COLO668 (cell line): ENCODE measurements around the gene RUVBL2.
"Not testable (repeated sequence)": the region's sequence is repeated elsewhere in the genome, so short reads cannot be mapped to it uniquely, and the experiment has no call there.

Experiments used
- DNase-seq: peaks from one replicate; lab custom pipeline; 2025; ENCODE audit not compliant: unreplicated experiment; lab: John Stamatoyannopoulos, UW

Gene RUVBL2

DNA sequence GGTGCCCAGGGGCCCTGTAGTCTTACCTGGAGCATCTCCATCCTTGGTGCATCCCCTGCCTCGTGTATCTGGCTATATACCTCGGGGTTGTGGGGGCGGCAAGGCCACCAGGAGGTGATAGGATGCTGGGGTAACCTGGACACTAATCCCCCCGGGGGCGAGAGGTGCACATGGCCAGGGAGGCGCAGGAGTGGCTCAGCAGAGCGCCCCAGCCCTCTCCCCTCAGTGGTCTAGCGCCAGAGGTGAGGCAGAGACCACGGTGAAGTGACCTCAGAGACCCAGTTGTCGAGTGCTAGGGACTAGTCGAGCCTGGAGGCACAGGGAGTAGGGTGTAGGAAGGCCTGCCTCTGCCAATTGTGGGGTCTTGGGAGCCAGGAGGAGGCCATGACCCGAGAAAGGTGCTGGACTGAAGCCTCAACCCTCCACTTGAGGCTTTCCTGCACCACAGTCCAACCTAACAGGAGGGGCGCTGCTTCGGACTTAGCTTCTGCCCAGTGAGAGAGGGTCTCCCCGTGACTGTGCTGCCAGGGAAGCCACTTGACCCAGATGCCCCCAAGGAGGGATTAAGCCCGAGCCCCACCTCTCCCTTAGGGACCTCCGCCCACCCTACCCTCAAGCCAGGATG is 23.5 kb downstream of the RUVBL2 start, which contains the start of gene LHB:
Gene LHB (minus strand): TSS at position 51 of the 625 bp plus-strand sequence. CDS start 10 bp downstream, at position 41.
- no peak for DNase-seq

DNA sequence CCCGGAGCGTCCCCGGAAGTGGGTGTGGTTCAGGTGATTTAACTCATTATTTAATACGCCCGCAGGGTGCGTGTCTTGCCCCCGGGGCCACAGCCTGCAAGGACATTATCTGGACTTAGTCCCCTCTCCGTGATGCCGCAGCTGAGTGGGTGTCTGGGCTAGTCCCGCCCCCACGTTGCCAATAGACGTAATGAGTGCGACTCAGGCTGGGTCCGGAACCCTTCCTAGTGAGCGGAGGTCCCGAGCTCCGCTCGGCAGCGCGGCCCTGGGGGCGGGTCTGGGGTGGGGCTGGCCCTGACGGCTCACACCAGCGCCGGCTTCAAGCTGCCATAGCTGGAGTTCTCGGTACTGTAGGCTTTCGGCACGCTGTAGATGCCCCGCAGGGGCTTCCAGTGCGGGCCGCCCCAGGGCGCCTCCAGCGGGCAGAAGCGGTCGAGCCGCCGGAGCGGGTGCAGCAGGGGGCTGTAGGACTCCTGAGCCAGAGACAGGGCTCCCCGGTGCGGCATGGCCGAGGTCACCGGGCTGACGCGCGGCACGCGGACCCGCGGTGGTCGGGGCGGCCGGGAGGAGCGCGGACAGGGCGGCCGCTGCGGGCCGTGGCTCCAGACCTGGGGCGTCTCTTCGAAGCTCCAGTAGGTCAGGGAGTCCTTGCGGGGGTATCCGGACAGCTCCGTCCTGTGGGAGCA is 24.1 kb downstream of the RUVBL2 start:
- DNase-seq = peak; percentile 60

DNA sequence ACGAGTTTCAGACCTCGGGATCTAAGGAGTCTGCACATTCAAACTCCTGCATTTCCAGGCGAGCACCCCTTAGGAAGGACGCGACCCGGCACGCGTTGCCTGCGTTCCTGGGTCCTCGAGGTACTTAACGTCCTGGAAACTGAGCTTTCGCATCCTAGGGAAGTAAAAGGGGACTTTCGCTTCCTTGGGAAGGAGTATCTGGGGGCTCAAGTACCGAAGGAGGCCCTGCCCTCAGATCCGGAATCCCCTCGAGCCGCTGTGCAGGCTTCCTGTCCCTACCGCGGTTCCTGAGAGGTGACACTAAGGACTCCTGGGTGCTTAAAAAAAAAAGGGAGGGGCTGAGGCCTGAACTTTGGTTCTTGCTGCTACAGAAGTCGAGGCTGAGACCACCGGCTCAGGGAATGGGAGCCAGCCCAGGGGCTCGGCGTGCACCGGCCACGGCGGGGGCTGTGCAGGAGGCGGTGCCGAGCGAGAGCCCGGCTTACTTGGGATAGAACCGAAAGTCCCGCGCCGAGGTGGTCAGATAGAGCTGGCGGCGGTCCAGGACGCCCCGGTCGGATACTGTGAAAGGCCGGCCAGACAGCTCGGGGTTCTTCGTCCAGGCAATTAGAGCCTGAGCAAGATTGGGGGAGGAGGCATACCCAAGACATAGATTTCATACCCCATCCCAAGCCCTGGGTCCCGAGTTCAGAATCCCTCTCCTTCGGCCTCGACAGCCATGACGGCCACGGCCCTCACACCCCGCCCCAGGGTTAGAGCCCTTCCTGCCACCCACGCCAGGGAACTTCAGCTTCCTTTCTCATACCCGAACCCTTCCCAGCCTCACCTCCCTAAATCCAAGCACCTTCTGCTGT is 24.9 kb downstream of the RUVBL2 start:
- peak; percentile 11 for DNase-seq

DNA sequence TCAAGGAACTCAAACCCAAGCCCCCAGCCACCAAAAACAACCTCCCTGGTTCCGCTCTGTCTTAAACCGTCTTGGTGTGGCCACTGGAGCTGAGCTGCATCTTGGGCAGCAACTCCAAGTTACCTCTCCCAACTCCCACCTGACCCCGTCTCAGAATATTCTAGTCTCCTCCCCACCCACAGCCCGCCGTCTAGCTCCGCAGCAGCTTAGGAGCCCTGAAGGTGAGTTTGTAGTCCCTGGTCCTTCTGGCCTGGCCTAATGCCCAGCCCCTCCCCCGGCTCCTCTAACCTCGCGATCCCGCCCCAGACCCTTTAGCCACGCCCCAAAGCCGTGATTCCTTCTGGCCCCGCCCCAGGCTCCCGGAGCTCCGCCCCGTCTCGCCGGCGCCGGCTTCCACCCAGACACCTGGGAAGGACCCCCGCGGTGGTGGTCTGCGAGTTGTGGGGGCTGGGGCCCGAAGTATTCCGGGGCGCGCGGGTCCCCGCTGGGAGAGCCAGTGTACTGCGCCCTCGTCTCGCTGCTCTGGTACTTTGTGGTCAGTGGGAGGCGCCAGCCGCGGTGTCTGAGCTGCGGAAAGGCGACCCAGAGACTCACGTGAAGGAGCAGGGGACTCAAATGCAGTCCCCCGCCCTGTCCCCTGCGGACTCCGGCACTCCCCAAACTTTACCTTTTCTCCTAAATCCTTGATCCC is 25.7 kb downstream of the RUVBL2 start:
- DNase-seq = peak; percentile 59

DNA sequence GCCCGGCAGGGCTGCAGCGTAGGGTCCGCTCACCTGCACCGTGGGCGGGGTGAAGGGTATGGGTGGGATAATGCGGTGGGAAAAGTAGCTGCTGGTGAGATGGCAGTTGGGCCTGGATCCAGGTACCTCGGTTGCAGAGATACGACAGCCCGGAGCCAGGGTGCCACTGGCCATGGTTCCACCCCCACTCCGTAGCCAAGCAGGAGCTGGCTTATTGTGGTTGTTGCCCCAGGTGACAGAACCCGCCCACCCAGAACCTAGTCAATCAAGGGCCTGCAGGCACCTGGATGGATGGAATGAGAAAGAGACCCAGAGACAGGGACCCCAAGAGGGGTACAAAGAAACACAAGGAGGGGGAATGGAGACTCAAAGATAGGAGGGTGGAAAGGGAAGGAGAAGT is 26.7 kb downstream of the RUVBL2 start:
- peak; percentile 16 for DNase-seq

DNA sequence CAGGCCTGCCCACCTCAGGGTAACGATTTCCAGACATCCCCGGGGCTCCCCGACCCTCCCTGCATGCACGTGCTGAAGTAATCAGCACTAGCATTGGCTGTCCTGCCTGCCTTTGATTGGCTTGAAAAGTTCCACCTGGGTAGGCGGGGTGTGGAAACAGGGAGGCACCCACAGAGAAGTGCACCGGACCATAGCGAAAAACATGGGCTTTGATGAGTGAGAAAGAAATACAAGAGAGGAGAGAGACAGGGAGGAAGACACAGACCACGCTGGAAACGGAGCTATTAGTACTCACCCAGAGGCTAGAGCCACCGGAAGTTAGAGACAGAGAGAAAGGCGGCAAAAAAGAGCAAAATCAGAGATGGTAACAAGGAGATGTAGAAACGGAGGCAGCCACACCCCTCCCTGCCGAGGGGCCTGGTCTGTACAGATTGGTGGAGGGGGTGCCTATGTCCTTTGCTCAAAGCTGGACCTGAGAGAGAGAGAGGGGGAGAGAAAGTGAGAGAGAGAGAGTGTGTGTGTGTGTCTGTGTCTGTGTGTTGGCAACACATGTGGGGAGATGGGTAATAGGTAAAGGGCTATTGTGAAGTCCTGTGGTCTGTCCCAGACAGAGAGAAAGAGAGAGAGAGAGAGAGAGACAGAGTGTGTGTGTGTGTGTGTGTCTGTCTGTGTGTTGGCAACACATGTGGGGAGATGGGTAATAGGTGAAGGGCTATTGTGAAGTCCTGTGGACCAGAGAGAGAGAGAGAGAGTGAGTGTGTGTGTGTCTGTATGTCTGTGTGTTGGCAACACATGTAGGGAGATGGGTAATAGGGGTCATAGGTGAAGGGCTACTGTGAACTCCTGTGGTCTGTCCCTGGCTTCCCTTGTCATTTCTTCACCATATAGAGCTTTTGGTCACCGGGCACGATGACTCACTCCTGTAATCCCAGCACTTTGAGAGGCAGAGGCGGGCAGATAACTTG is 27.5 kb downstream of the RUVBL2 start:
- DNase-seq = no peak

DNA sequence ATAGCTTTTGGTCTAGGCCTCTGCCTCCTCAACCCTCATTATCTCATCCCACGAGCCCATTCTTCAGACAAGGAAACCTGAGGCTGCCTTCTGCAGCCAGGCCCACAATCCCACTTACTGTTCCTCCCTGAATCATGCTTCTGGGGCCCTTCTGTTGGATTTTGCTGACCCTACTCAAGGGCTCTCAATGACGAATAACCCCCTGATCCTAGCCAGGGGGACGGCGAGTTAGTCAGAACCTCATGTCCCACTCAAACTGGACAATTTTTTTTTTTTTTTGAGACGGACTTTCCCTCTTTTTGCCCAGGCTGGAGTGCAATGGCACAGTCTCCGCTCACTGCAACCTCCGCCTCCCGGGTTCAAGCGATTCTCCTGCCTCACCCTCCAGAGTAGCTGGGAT is 28.4 kb downstream of the RUVBL2 start:
- DNase-seq = no peak

DNA sequence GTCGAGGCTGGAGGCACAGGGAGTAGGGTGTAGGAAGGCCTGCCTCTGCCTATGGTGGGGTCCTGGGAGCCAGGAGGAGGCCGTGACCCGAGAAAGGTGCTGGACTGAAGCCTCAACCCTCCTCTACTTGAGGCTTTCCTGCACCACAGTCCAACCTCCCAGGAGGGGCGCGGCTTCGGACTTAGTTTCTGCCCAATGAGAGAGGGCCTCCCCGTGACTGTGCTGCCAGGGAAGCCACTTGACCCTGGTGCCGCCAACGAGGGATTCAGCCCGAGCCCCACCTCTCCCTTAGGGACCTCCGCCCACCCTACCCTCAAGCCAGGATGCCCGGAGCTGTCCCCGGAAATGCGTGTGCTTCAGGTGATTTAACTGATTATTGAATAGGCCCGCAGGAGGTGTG is 30.5 kb downstream of the RUVBL2 start, which contains the start of gene CGB3:
Gene CGB3 (minus strand): TSS at position 101 of the 400 bp plus-strand sequence. CDS start 362 bp downstream, outside the sequence.
- DNase-seq = not testable (repeated sequence)

DNA sequence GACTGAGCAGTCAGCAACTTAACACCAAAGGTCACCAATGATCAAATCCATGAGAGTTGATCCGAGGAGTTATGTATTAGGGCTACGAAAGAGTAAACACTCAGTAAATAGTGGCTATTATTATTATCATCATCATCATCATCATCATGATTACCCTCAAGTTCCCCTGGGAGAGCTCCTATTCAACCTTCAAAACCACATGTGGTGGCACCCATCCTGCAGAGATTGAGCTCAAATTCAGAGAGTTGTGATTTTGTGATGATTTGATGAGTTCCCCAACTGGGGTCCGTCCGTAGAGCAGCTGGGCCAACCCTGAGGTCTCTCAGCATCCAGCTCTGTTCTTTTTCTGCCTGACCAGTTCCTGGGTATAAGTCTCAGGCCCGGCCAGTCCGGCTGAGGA is 31.4 kb downstream of the RUVBL2 start:
- DNase-seq = not testable (repeated sequence)

DNA sequence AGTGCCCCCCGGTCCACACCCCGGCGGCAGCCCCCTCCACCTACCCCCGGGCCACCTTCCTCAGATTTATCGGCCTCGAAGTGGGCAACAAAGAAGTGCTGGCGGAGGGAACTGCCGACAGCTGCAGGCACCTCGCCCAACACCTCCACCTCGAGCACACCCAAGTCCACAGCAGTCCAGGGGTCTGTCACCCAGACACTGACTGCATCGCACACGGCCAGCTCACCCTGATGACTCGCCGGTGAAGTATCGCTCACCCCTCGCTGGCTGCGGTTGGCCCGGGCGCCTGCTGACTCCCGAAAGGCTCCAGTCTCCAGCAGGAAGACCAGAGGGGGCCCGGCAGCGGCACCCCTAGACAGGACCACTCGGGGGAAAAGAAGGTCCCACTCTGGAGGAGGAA is 31.9 kb downstream of the RUVBL2 start:
- DNase-seq = not testable (repeated sequence)

DNA sequence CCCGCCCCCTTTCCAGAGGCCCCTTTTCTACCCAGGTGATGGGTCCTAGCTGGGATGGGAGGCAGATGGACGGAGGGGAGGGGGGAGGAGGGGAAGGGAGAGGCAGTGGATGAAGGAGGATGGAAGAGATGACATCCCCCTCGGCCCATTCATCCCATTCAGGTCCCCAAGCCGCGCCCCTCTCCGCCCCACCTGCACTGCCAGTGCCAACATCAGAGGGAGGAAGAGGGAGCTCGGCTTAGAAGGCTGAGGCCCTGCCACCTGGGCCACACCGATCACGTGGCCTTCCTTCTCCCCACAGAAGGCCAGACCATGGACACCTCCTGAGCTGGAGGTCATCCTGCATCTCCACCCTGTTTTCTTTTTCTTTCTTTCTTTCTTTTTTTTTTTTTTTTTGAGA is 35.0 kb downstream of the RUVBL2 start:
- not testable (repeated sequence) for DNase-seq

DNA sequence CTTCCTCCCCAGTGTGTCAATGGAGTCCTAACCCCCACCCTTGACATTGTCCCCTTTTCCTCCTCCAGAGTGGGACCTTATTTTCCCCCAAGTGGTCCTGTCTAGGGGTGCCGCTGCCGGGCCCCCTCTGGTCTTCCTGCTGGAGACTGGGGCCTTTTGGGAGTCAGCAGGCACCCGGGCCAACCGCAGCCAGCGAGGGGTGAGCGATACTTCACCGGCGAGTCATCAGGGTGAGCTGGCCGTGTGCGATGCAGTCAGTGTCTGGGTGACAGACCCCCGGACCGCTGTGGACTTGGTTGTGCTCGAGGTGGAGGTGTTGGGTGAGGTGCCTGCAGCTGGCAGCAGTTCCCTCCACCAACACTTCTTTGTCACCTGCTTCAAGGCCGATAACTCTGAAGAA is 36.1 kb downstream of the RUVBL2 start:
- not testable (repeated sequence) for DNase-seq

DNA sequence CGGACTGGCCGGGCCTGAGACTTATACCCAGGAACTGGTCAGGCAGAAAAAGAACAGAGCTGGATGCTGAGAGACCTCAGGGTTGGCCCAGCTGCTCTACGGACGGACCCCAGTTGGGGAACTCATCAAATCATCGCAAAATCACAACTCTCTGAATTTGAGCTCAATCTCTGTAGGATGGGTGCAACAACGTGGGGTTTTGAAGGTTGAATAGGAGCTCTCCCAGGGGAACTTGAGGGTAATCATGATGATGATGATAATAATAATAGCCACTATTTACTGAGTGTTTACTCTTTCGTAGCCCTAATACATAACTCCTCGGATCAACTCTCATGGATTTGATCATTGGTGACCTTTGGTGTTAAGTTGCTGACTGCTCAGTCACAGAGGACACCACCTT is 36.6 kb downstream of the RUVBL2 start:
- not testable (repeated sequence) for DNase-seq

DNA sequence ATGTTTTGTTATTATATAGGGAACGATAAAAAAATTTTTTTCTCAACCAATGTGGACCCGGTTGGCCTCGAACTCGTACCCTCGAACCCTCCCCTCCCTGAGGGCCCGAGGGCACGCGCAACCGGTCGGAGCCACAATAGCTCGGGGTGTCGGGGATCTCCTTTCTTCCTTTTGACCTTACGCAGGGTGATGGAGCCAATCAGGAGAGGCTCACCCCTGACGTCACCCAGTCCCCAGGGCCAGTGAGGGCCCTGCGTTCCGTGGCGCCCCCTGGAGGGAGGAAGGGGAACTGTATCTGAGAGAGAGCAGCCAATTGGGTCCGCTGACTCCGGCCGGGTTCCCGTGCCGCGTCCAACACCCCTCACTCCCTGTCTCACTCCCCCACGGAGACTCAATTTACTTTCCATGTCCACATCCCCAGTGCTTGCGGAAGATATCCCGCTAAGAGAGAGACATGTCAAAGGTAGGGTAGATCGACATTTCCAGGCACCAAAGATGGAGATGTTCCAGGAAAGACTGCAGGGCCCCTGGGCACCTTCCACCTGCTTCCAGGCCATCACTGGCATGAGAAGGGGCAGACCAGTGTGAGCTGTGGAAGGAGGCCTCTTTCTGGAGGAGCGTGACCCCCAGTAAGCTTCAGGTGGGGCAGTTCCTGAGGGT is 38.1 kb downstream of the RUVBL2 start, which contains the start of gene CGB2:
Gene CGB2 (plus strand): TSS at position 249 of the 660 bp plus-strand sequence. CDS start 206 bp downstream, at position 455.
- peak; percentile 23 for DNase-seq

DNA sequence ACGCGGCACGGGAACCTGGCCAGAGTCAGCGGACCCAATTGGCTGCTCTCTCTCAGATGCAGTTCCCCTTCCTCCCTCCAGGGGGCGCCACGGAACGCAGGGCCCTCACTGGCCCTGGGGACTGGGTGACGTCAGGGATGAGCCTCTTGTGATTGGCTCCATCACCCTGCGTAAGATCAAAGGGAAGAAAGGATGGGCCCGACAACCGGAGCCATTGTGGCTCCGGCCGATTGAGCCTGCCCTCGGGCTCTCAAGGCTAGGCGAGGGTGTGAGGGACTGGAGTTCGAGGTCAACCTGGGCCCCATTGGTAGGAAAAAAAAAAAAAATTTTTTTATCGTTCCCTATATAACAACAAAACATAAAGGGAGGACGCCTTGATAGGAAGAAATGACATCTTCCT is 43.1 kb downstream of the RUVBL2 start, which contains the start of gene CGB1:
Gene CGB1 (minus strand): TSS at position 81 of the 400 bp plus-strand sequence. CDS start 184 bp downstream, outside the sequence.
- DNase-seq = peak; percentile 25

DNA sequence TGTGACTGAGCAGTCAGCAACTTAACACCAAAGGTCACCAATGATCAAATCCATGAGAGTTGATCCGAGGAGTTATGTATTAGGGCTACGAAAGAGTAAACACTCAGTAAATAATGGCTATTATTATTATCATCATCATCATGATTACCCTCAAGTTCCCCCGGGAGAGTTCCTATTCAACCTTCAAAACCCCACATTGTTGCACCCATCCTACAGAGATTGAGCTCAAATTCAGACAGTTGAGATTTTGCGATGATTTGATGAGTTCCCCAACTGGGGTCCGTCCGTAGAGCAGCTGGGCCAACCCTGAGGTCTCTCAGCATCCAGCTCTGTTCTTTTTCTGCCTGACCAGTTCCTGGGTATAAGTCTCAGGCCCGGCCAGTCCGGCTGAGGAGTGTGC is 44.4 kb downstream of the RUVBL2 start:
- DNase-seq = not testable (repeated sequence)

DNA sequence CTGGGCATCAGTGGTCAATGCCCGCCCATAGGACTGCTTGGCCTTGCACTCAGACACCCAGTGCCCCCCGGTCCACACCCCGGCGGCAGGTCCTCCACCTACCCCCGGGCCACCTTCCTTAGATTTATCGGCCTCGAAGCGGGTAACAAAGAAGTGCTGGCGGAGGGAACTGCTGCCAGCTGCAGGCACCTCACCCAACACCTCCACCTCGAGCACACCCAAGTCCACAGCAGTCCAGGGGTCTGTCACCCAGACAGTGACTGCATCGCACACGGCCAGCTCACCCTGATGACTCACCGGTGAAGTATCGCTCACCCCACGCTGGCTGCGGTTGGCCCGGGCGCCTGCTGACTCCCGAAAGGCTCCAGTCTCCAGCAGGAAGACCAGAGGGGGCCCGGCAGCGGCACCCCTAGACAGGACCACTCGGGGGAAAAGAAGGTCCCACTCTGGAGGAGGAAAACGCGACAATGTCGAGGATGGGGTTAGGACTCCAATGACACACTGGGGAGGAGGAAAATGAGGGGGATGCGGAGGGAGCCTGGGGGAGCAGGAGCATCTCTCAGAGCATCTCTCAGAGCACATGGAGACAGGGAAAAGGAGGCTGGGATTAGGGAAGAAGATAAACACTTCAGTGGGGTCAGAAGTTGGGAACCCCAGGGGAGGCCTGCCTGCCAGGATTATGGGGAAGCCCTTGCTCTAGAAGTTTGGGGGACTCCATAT is 45.0 kb downstream of the RUVBL2 start:
- peak; percentile 4 for DNase-seq

DNA sequence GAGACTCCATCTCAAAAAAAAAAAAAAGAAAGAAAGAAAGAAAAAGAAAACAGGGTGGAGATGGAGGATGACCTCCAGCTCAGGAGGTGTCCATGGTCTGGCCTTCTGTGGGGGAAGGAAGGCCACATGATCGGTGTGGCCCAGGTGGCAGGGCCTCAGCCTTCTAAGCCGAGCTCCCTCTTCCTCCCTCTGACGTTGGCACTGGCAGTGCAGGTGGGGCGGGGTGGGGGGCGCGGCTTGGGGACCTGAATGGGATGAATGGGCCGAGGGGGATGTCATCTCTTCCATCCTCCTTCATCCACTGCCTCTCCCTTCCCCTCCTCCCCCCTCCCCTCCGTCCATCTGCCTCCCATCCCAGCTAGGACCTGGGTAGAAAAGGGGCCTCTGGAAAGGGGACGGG is 46.0 kb downstream of the RUVBL2 start:
- DNase-seq = not testable (repeated sequence)
